Colonic mucosa (tissue), 4 donors: ENCODE data around the gene EHMT2. TPM values are rescaled to one million over a fixed set of nuclear protein-coding genes. Genes with fewer than 3 reads are reported as not detected.
"Not testable (repeated sequence)": the region's sequence is repeated elsewhere in the genome, so short reads cannot be mapped to it uniquely, and the experiment has no call there.

Source experiments
- DNase-seq: peaks from one replicate; pipeline ENCODE4 v3.0.0-alpha.2; 2020
- H3K27ac ChIP-seq: fragments of 200-600 bp; one replicate; pipeline ENCODE4 v1.8.0; 2021
- H3K27me3 ChIP-seq: fragments of 200-600 bp; one replicate; pipeline ENCODE4 v1.8.0; 2021
- H3K36me3 ChIP-seq: fragments of 200-600 bp; one replicate; pipeline ENCODE4 v1.8.0; 2021
- H3K4me1 ChIP-seq: fragments of 200-600 bp; one replicate; pipeline ENCODE4 v1.8.0; 2021; ENCODE audit warnings: mild to moderate bottlenecking
- H3K4me3 ChIP-seq: fragments of 200-600 bp; one replicate; pipeline ENCODE4 v1.8.0; 2021
- H3K9ac ChIP-seq, 2 donors: one replicate each; pipeline ENCODE4 v1.7.0; 2013; ENCODE audit warnings: control low read depth in 2 of 2, low read depth in 2 of 2, low read length in 2 of 2
- H3K9me3 ChIP-seq: fragments of 200-600 bp; one replicate; pipeline ENCODE4 v1.8.0; 2021
- CTCF ChIP-seq: fragments of 200-600 bp; IDR thresholded peaks from one replicate; pipeline ENCODE4 v1.8.0; 2022; ENCODE audit warnings: antibody characterized with exemption, mild to moderate bottlenecking
- intact Hi-C: fragments of 100-400 bp; cut with DNase I; formaldehyde crosslinking; loops from one replicate; pipeline ENCODE4 v1.14.1; 2022
- total RNA-seq, 2 donors: library from RNA; stranded (reverse); fragmentation: NEBNext Ultra II Directional in 1 of 2; extraction: Animal tissue kit (Norgen Biotek cat#: 25700) in 1 of 2; gene quantifications; one replicate each; pipeline ENCODE4 v1.2.1, GENCODE V29; 2021
- donor health status: healthy.
- donor health status: DM: no; HTN: no; CAD: no.
- donor health status: DM: no; HTN: no; CAD: no.

EHMT2 gene
- total RNA-seq, 2 donors from 2014 or later: 28.4 to 52.1 TPM

DNA sequence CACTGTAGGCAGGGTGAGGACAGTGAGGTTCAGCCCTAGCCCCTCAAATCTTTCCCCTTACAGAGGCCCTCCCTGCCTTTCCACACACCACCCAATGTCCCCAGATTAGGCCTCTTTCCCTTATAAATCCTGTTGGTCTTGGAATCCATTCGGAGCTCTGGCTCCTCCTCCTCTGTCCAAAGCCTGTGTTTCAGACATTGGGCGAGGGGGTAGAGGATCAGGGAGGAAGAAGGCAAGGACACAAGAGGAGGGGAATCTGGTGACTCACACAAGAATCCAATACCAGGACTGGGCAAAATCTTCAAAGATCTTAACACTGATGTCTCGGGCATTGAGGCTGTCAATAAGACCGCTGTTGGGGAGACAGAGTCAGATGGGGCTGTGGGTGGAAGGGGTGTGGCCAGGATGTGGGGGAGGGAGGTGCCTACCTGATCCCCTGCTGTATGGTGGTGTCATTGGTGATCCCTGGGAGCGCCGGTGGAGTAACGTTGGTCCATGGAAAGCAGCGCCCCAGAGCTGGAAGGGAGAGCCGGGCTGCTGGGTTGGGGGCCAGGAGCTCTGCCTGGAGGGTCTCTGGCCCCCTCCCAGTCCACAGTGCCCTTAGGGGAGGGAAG is 26.3 kb downstream of the EHMT2 start:
- intact Hi-C loops: no loop called here
- TF ChIP-seq CTCF: no peak
- H3K9ac ChIP-seq: no peak overlapping the region
- no peaks in the 10 kb centered on the region for H3K9me3 ChIP-seq
- H3K4me3 ChIP-seq: no peak overlapping the region
- peaks cover 4% of the 10 kb centered on the region for H3K36me3 ChIP-seq
- H3K4me1 ChIP-seq: peaks cover 12% of the 10 kb centered on the region
- H3K27me3 ChIP-seq: no peaks in the 10 kb centered on the region
- no peak for DNase-seq
- H3K27ac ChIP-seq: no peak overlapping the region

GRCh38 chr6:31870385-31870921 is 27.0 kb downstream of the EHMT2 start:
- no peak overlapping the region for H3K4me3 ChIP-seq
- H3K27me3 ChIP-seq: no peaks in the 10 kb centered on the region
- DNase-seq: no peak
- H3K9ac ChIP-seq: no peak overlapping the region
- H3K9me3 ChIP-seq: no peaks in the 10 kb centered on the region
- no peak for TF ChIP-seq CTCF
- H3K4me1 ChIP-seq: peaks cover 7% of the 10 kb centered on the region
- peaks cover 4% of the 10 kb centered on the region for H3K36me3 ChIP-seq
- intact Hi-C loops: no loop called here
- H3K27ac ChIP-seq: no peak overlapping the region

- intact Hi-C loops: no loop called here
Measured at GRCh38 chr6:31869343-31869742, 28.2 kb downstream of the EHMT2 start.

GRCh38 chr6:31868658-31868971 is 28.9 kb downstream of the EHMT2 start:
- DNase-seq, H3K27me3 ChIP-seq, H3K9ac ChIP-seq, H3K9me3 ChIP-seq, H3K36me3 ChIP-seq, H3K27ac ChIP-seq, H3K4me1 ChIP-seq, H3K4me3 ChIP-seq, intact Hi-C loops: not testable (repeated sequence)

More at GRCh38 chr6:31869343-31869742, 28.2 kb downstream of the EHMT2 start:
- Histone ChIP-seq H3K9ac (no peak overlapping the region), H3K27me3 (no peaks in the 10 kb centered on the region), H3K4me1 (peaks cover 2% of the 10 kb centered on the region), H3K9me3 (no peaks in the 10 kb centered on the region), H3K27ac (no peak overlapping the region), H3K4me3 (no peak overlapping the region), H3K36me3 (peaks cover 4% of the 10 kb centered on the region)
- TF ChIP-seq CTCF: no peak
- no peak for DNase-seq

- no peak for TF ChIP-seq CTCF
- no peak for DNase-seq
- H3K4me3 ChIP-seq: no peak overlapping the region
- H3K36me3 ChIP-seq: peaks cover 8% of the 10 kb centered on the region
- no peaks in the 10 kb centered on the region for H3K9me3 ChIP-seq
- H3K9ac ChIP-seq: peak overlapping the region in 1 of 2 donors; percentile 12
- no peaks in the 10 kb centered on the region for H3K27me3 ChIP-seq
- no peak overlapping the region for H3K27ac ChIP-seq
- H3K4me1 ChIP-seq: peaks cover 4% of the 10 kb centered on the region
- intact Hi-C loops: no loop called here
Measured at GRCh38 chr6:31865205-31866118, 32.0 kb downstream of the EHMT2 start.

- peaks cover 4% of the 10 kb centered on the region for H3K4me1 ChIP-seq
- TF ChIP-seq CTCF: no peak
- no peaks in the 10 kb centered on the region for H3K9me3 ChIP-seq
- no peak overlapping the region for H3K4me3 ChIP-seq
- H3K36me3 ChIP-seq: peaks cover 8% of the 10 kb centered on the region
- DNase-seq: no peak
- intact Hi-C loops: no loop called here
- H3K27ac ChIP-seq: no peak overlapping the region
- no peaks in the 10 kb centered on the region for H3K27me3 ChIP-seq
- peak overlapping the region in 1 of 2 donors; percentile 12 for H3K9ac ChIP-seq
Measured at GRCh38 chr6:31864818-31865204, 32.7 kb downstream of the EHMT2 start.

DNA sequence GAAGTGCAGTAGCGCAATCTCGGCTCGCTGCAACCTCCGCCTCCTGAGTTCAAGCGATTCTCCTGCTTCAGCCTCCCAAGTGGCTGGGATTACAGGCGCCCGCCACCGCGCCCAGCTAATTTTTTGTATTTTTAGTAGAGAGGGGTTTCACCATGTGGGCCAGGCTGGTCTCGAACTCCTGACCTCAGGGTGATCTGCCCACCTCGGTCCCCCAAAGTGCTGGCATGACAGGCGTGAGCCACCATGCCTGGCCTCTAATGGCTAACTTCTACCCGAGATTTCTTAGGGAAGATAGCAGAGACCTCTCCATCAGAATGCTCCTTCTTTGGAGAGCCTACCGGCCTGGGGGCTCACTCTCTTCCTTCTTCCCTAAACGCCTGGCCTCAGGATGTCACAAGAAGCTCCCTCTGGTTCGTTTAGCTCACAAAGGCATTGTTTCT is 33.4 kb downstream of the EHMT2 start:
- H3K9me3 ChIP-seq, DNase-seq, H3K4me1 ChIP-seq, H3K27me3 ChIP-seq, intact Hi-C loops, H3K36me3 ChIP-seq: not testable (repeated sequence)
- peak overlapping the region; percentile 85 for H3K27ac ChIP-seq
- H3K4me3 ChIP-seq: peak overlapping the region; percentile 38
- peak overlapping the region in 1 of 2 donors; percentile 53 for H3K9ac ChIP-seq
